ENCODE results near the gene GLE1.

GRCh38 chr9:128469070-128469469, 35.4 kb upstream of the GLE1 start:
- TF ChIP-seq MYC (IDR thresholded peaks at IDR 0.05; ENCODE audit: low read depth, low read length) = no peak
- TF ChIP-seq CTCF (IDR thresholded peaks at IDR 0.05; ENCODE audit: extremely low read depth in 1 of 2, insufficient read depth in 1 of 2, low read depth in 1 of 2, low read length in 2 of 2) = no peak
- TF ChIP-seq POLR2A (IDR thresholded peaks at IDR 0.05; ENCODE audit: low read depth, low read length) = no peak
- TF ChIP-seq EZH2 (IDR thresholded peaks at IDR 0.05; ENCODE audit: borderline replicate concordance, low read depth, low read length, severe bottlenecking) = no peak
- TF ChIP-seq POLR2AphosphoS5 (IDR thresholded peaks at IDR 0.05; ENCODE audit: insufficient read depth, low read depth, low read length) = no peak
- TF ChIP-seq MAX (IDR thresholded peaks at IDR 0.05; ENCODE audit: insufficient read depth, insufficient read length) = no peak
- no peak for TF ChIP-seq JUN (IDR thresholded peaks at IDR 0.05; ENCODE audit: borderline replicate concordance, insufficient read depth, insufficient read length, low read depth)
- TF ChIP-seq GATA2 (IDR thresholded peaks at IDR 0.05; ENCODE audit: insufficient read depth, insufficient read length, low read depth, low read length) = no peak

Data from endothelial cell of umbilical vein (primary cell).